A549 (cell line): ENCODE measurements around the gene MED13L. TPM values are rescaled to one million over a fixed set of nuclear protein-coding genes. Genes with fewer than 3 reads are reported as not detected.
A peak's percentile ranks its signal among the peaks of the same experiment; 100 is the strongest.

ENCODE experiments used
- ATAC-seq, 2 experiments: fragments of 200-7000 bp in 1 of 2; fragments of >200 bp in 1 of 2; cut with Nextera tagmentation in 1 of 2; cut with Tn5 transposase in 1 of 2; 3 replicates each; pipeline versions ENCODE4 v1.8.0 to v1.9.1; 2018 to 2020; ENCODE audit warnings: mild to moderate bottlenecking in 1 of 2, moderate library complexity in 1 of 2
- CTCF ChIA-PET: fragments of 300-600 bp; sonication (Branson Sonifier 250); formaldehyde crosslinking; extraction: SDS; loops from one replicate; lab custom pipeline; 2021; ENCODE audit warnings: antibody characterized with exemption, inconsistent platforms; lab: Yijun Ruan, JAX
- POLR2A ChIA-PET: fragments of 350-600 bp; formaldehyde crosslinking; extraction: SDS; loops from one replicate; lab custom pipeline; 2021; ENCODE audit warnings: antibody characterized with exemption, inconsistent platforms; lab: Yijun Ruan, JAX
- DNase-seq, 2 experiments: peaks; one replicate each; pipeline versions ENCODE4 v3.0.0 to v3.0.0-alpha.2; 2011 to 2016; ENCODE audit warnings: low read depth in 1 of 2, low spot score in 1 of 2
- FAIRE-seq: peaks from 2 replicates; lab custom pipeline; 2011; peaks lifted over from hg19 to GRCh38; lab: Jason Lieb, UNC
- H3K27ac ChIP-seq, 2 experiments: fragments of >200 bp; sonication (Bioruptor Twin); formaldehyde crosslinking; 3 replicates each; pipeline ENCODE4 v1.5.1; 2016 to 2017
- H3K4me1 ChIP-seq: fragments of >200 bp; sonication (Bioruptor Twin); formaldehyde crosslinking; 3 replicates; pipeline ENCODE4 v1.6.1; 2016
- H3K4me2 ChIP-seq: fragments of >200 bp; sonication (Bioruptor Twin); formaldehyde crosslinking; 3 replicates; pipeline ENCODE4 v1.6.1; 2016
- H3K4me3 ChIP-seq: fragments of >200 bp; sonication (Bioruptor Twin); formaldehyde crosslinking; 3 replicates; pipeline ENCODE4 v1.5.1; 2016
- H3K9me3 ChIP-seq: fragments of >200 bp; sonication (Bioruptor Twin); formaldehyde crosslinking; 3 replicates; pipeline ENCODE4 v1.6.1; 2016
- ATOH8 ChIP-seq: fragments of 250-450 bp; sonication (Bioruptor Pico); IDR thresholded peaks from 2 replicates; pipeline ENCODE4 v1.5.0; 2020; ENCODE audit warnings: low read depth, mild to moderate bottlenecking, moderate library complexity
- CEBPB ChIP-seq, 2 experiments: fragments of >200 bp in 1 of 2; sonication (Bioruptor Twin) in 1 of 2; formaldehyde crosslinking in 1 of 2; IDR thresholded peaks; 2 replicates each; pipeline ENCODE4 v1.6.1; 2012 to 2016
- CHD2 ChIP-seq: fragments of 150-350 bp; IDR thresholded peaks from 2 replicates; pipeline ENCODE4 v1.6.1; 2014; ENCODE audit warnings: low read length; ENCODE audit not compliant: partially characterized antibody
- CHD4 ChIP-seq: fragments of 200-600 bp; sonication (generic); IDR thresholded peaks from 2 replicates; pipeline ENCODE4 v1.6.1; 2016; ENCODE audit warnings: antibody characterized with exemption, mild to moderate bottlenecking, borderline replicate concordance
- CTCF ChIP-seq: fragments of >200 bp; sonication (Bioruptor Twin); formaldehyde crosslinking; IDR thresholded peaks from 3 replicates; pipeline ENCODE4 v1.5.1; 2016
- EHMT2 ChIP-seq: fragments of 200-600 bp; sonication (generic); IDR thresholded peaks from 2 replicates; pipeline ENCODE4 v1.6.1; 2016; ENCODE audit warnings: antibody characterized with exemption, low read depth, mild to moderate bottlenecking, moderate library complexity
- EP300 ChIP-seq, 2 experiments: fragments of >200 bp; sonication (Bioruptor Twin); formaldehyde crosslinking; IDR thresholded peaks; 2 replicates in 1 of 2; 3 replicates in 1 of 2; pipeline ENCODE4 v1.6.1; 2016 to 2017
- FOSL2 ChIP-seq, 2 experiments: fragments of 450-650 bp in 1 of 2; fragments of >200 bp in 1 of 2; sonication (Bioruptor Twin) in 1 of 2; formaldehyde crosslinking; IDR thresholded peaks; 2 replicates each; pipeline versions ENCODE4 v1.5.0 to v1.6.1; 2016 to 2020; ENCODE audit warnings: mild to moderate bottlenecking in 1 of 2, moderate library complexity in 1 of 2
- HDAC2 ChIP-seq: fragments of 200-600 bp; sonication (generic); IDR thresholded peaks from 2 replicates; pipeline ENCODE4 v1.6.1; 2016
- HOXA7 ChIP-seq: fragments of 250-450 bp; sonication (Bioruptor Pico); IDR thresholded peaks from 2 replicates; pipeline ENCODE4 v1.5.0; 2020; ENCODE audit warnings: mild to moderate bottlenecking, moderate library complexity
- HOXB13 ChIP-seq: fragments of 250-450 bp; sonication (Bioruptor Pico); IDR thresholded peaks from 2 replicates; pipeline ENCODE4 v1.5.0; 2020; ENCODE audit warnings: low read depth, mild to moderate bottlenecking, moderate library complexity
- KDM5A ChIP-seq: fragments of 200-600 bp; sonication (generic); IDR thresholded peaks from 2 replicates; pipeline ENCODE4 v1.6.1; 2016; ENCODE audit warnings: antibody characterized with exemption, mild to moderate bottlenecking
- MAFK ChIP-seq: fragments of 450-650 bp; IDR thresholded peaks from 2 replicates; pipeline ENCODE4 v1.6.1; 2014; ENCODE audit not compliant: partially characterized antibody
- MYC ChIP-seq: IDR thresholded peaks from 2 replicates; pipeline ENCODE4 v1.6.1; 2012; ENCODE audit warnings: mild to moderate bottlenecking, inconsistent platforms, low read length, improper control_type of control experiment, borderline replicate concordance
- RARB ChIP-seq: fragments of 250-450 bp; sonication (Bioruptor Pico); IDR thresholded peaks from 2 replicates; pipeline ENCODE4 v1.8.0; 2021; ENCODE audit warnings: mild to moderate bottlenecking, moderate library complexity
- TP53 ChIP-seq: fragments of 250-450 bp; sonication (Bioruptor Pico); IDR thresholded peaks from 2 replicates; pipeline ENCODE4 v1.5.0; 2021; ENCODE audit warnings: mild to moderate bottlenecking, moderate library complexity
- USF2 ChIP-seq: fragments of 450-650 bp; IDR thresholded peaks from 2 replicates; pipeline ENCODE4 v1.6.1; 2014; ENCODE audit warnings: antibody characterized with exemption
- ZC3H11A ChIP-seq: fragments of 450-650 bp; IDR thresholded peaks from 2 replicates; pipeline ENCODE4 v1.6.1; 2014; ENCODE audit warnings: antibody characterized with exemption, mild to moderate bottlenecking
- ZSCAN20 ChIP-seq: fragments of 250-450 bp; sonication (Bioruptor Pico); IDR thresholded peaks from 2 replicates; pipeline ENCODE4 v1.8.0; 2022; ENCODE audit warnings: mild to moderate bottlenecking, moderate library complexity
- WGBS: methylation state at CpG from one replicate; pipeline ENCODE4 v1.1.6; 2017; ENCODE audit errors: missing lambda C conversion rate; 5-methylcytosine and 5-hydroxymethylcytosine counted together
- polyA plus RNA-seq, 4 experiments: library from polyadenylated mRNA; depleted of rRNA in 3 of 4; stranded (reverse); fragments of >200 nt; fragmentation: RNase III in 1 of 4; extraction: RNeasy Plus Mini Kit Qiagen cat#74134 plus additional on column Dnase treatment in 1 of 4; gene quantifications; 2 replicates in 3 of 4; 3 replicates in 1 of 4; pipeline ENCODE4 v1.2.3, GENCODE V29; 2011 to 2017

The MED13L gene
- polyA plus RNA-seq, 2 of the 4 experiments (the other 2 are of a cell fraction), result 23.2 to 134 TPM

GRCh38 chr12:116274551-116275375, 2.7 kb downstream of the MED13L start:
- Histone ChIP-seq H3K4me1 (peaks cover 42% of the 10 kb centered on the region), H3K9me3 (no peaks in the 10 kb centered on the region), H3K27ac (peak overlapping the region; percentile 21 to 50; a peak in 4 of 6 replicates), H3K4me2 (peak overlapping the region; percentile 73), H3K4me3 (peak overlapping the region; percentile 71)
- TF ChIP-seq HOXB13 (CRISPR knock-in tag) (no peak), EHMT2 (no peak), RARB (CRISPR knock-in tag) (no peak), USF2 (no peak), CHD2 (no peak), MAFK (peak; percentile 96), MYC (no peak), HOXA7 (CRISPR knock-in tag) (no peak)
- ATAC-seq (no peak), FAIRE-seq (no peak), DNase-seq (no peak)
- WGBS, result 30% methylated on average over 5 of the region's 5 CpGs
- CTCF ChIA-PET, result interaction anchor here (0.6 to 0.7 kb wide), 2 partner anchors 51 to 69 kb away, joined by 3 read pairs; no protein-coding TSS in a partner anchor
- POLR2A ChIA-PET, result no interaction called here

GRCh38 chr12:116273813-116274550, 3.5 kb downstream of the MED13L start:
- no peak for TF ChIP-seq MAFK
- no peak for TF ChIP-seq TP53 (CRISPR knock-in tag)
- TF ChIP-seq CEBPB (IDR thresholded peaks at IDR 0.05), result peak; percentile 91 to 94
- Histone ChIP-seq H3K4me3 (peak overlapping the region; percentile 71; the same call in 2 of the 3 replicates), H3K4me1 (peaks cover 49% of the 10 kb centered on the region), H3K9me3 (no peaks in the 10 kb centered on the region), H3K4me2 (peak overlapping the region; percentile 73), H3K27ac (peak overlapping the region; percentile 21 to 54; a peak in 3 of 6 replicates)
- 15% methylated on average over 4 of the region's 4 CpGs for WGBS
- ChIA-PET CTCF (no interaction called here), POLR2A (interaction anchor here (0.7 kb wide), 1 partner anchor 132 kb away, joined by 4 read pairs; no protein-coding TSS in a partner anchor)
- peak; percentile 51 for FAIRE-seq
- ATAC-seq, result no peak
- no peak for DNase-seq

GRCh38 chr12:116267948-116268347, 9.5 kb downstream of the MED13L start:
- no peak for TF ChIP-seq EP300 (IDR thresholded peaks at IDR 0.05)
- TF ChIP-seq CTCF, result no peak
- TF ChIP-seq HDAC2, result no peak
- no peak for TF ChIP-seq CHD4
- TF ChIP-seq KDM5A, result no peak
- no peak for TF ChIP-seq ZC3H11A
- no peak for TF ChIP-seq FOSL2 (IDR thresholded peaks at IDR 0.05)
- TF ChIP-seq FOSL2 (CRISPR knock-in tag; IDR thresholded peaks at IDR 0.05), result no peak
- no peak for TF ChIP-seq ZSCAN20 (CRISPR knock-in tag)
- TF ChIP-seq TP53 (CRISPR knock-in tag), result no peak
- no peak for TF ChIP-seq ATOH8
- H3K4me1 ChIP-seq, result peaks cover 85% of the 10 kb centered on the region
- peak in 1 of 2 experiments; percentile 31; a peak in 2 of 6 replicates for ATAC-seq
- CTCF ChIA-PET, result interaction anchor here (0.6 to 1.7 kb wide), 4 partner anchors 33 to 332 kb away, joined by 3 to 6 read pairs (median 4); no protein-coding TSS in a partner anchor
- H3K4me2 ChIP-seq, result peak overlapping the region; percentile 73
- POLR2A ChIA-PET, result no interaction called here
- no peak for FAIRE-seq
- no peak for DNase-seq
- H3K9me3 ChIP-seq, result no peaks in the 10 kb centered on the region
- H3K4me3 ChIP-seq, result 0 out of 3 replicates have a peak overlapping the region, but pooled peaks have one; percentile 6
- 3% methylated on average over 1 of the region's 1 CpG for WGBS
- H3K27ac ChIP-seq, result peak overlapping the region; percentile 5 to 60; a peak in 4 of 6 replicates
